Neural progenitor cell (in vitro differentiated cells): ENCODE measurements around the gene CCDC7.

Experiments
- CTCF ChIP-seq: fragments of 200-600 bp; sonication (generic); IDR thresholded peaks from 2 replicates; pipeline ENCODE4 v1.5.1; 2017; ENCODE audit warnings: antibody characterized with exemption, mild to moderate bottlenecking
- EZH2 ChIP-seq: fragments of 200-600 bp; sonication (generic); IDR thresholded peaks from 2 replicates; pipeline ENCODE4 v1.6.1; 2017; ENCODE audit warnings: antibody characterized with exemption, mild to moderate bottlenecking, moderate library complexity
- EZH2phosphoT487 ChIP-seq: fragments of 200-600 bp; sonication (generic); IDR thresholded peaks from 2 replicates; pipeline ENCODE4 v1.6.1; 2017; ENCODE audit warnings: antibody characterized with exemption

DNA sequence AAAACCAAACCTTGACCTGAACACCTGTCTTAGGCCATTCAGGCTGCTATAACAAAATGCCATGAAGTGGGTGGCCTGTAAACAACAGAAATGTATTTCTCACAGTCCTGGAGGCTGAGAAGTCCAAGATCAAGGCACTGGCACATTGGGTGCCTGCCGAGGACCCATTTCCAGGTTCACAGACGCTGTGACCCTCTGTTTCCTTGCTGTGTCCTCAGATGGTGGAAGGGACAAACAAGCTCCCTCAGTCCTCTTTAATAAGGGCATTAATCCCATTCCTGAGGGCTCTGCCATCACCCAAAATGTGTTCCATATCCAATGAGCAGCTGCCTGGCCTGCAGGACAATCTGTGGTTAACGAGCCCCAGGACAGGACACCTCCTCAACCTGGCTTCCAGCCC lies 444.5 kb downstream of the CCDC7 start:
- TF ChIP-seq CTCF (no peak), EZH2 (no peak), EZH2phosphoT487 (no peak)
